Measurements from ENCODE around the gene OLFM1. TPM values are rescaled to one million over a fixed set of nuclear protein-coding genes. Genes with fewer than 3 reads are reported as not detected.

Gene OLFM1
- total and polyA plus RNA-seq, 7 donors, result 4.8 to 23.1 (median 11.2) TPM

DNA sequence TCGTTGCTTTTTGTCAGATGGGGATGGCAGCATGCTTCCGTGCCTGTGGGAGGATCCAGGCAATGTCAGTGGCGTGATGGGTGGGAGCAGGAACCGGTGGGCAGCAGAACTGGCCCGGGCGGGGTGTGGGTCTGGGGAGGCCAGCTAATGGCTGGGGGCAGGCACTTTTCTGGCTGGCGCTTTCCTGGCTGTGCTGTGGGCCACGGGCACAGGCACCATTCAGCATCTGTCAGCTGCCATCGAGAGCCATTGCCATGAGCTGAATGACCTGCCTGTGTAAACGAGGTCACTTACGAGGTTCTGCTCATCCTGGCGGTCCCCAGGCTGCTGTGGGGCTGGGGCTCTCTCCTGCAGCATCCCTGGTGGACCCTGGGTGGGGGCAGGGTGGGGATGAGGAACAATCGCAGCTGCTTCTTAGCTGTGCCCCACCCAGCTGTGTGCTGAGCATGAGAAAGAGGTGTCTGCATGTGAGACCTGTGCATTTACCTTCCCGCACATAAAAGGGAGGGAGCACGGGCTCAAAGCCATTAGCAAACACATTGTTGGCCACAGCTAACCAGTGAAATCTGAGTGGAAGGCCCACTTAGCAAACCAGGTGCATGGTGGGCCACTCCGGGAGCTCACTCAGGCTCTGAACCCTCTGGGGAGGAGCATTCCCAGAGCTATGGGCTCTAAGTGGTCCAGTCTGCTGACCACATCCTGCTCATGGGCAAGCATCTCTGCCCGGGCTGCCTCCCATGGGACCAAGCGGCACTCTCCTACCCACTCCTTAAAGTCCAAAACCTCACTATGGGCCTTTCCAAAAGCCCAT is 41.3 kb upstream of the OLFM1 start:
- ATAC-seq (no peak), DNase-seq (no peak)
- no peaks in the 10 kb centered on the region for H3K36me3 ChIP-seq (ENCODE audit: insufficient read depth in 1 of 2, low read depth in 1 of 2)
- H3K9me3 ChIP-seq, result no peaks in the 10 kb centered on the region
- H3K4me3 ChIP-seq, result no peak overlapping the region
- no peak overlapping the region for H3K27ac ChIP-seq
- intact Hi-C loops (cut with DNase I), result no loop called here
- TF ChIP-seq, protein P1, sequence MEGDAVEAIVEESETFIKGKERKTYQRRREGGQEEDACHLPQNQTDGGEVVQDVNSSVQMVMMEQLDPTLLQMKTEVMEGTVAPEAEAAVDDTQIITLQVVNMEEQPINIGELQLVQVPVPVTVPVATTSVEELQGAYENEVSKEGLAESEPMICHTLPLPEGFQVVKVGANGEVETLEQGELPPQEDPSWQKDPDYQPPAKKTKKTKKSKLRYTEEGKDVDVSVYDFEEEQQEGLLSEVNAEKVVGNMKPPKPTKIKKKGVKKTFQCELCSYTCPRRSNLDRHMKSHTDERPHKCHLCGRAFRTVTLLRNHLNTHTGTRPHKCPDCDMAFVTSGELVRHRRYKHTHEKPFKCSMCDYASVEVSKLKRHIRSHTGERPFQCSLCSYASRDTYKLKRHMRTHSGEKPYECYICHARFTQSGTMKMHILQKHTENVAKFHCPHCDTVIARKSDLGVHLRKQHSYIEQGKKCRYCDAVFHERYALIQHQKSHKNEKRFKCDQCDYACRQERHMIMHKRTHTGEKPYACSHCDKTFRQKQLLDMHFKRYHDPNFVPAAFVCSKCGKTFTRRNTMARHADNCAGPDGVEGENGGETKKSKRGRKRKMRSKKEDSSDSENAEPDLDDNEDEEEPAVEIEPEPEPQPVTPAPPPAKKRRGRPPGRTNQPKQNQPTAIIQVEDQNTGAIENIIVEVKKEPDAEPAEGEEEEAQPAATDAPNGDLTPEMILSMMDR (IDR thresholded peaks at IDR 0.05), result no peak
- H3K4me1 ChIP-seq, result no peaks in the 10 kb centered on the region
- WGBS, 3 donors, result 65 to 71% (median 70%) methylated on average over 16 to 18 of the region's 18 CpGs
- H3K27me3 ChIP-seq (ENCODE audit: insufficient read depth in 3 of 3, low read length in 2 of 3), result peaks cover 0 to 52% (median 4%) of the 10 kb centered on the region in 3 donors

- TF ChIP-seq, protein P1 (IDR thresholded peaks at IDR 0.05), result no peak
- DNase-seq (no peak), ATAC-seq (no peak)
- H3K27ac ChIP-seq, result no peak overlapping the region
- no peaks in the 10 kb centered on the region for H3K36me3 ChIP-seq (ENCODE audit: insufficient read depth in 1 of 2, low read depth in 1 of 2)
- WGBS, 3 donors, result 88 to 96% (median 91%) methylated on average over 12 of the region's 12 CpGs
- peaks cover 0 to 52% (median 6%) of the 10 kb centered on the region in 3 donors for H3K27me3 ChIP-seq (ENCODE audit: insufficient read depth in 3 of 3, low read length in 2 of 3)
- H3K9me3 ChIP-seq, result no peaks in the 10 kb centered on the region
- H3K4me1 ChIP-seq, result no peaks in the 10 kb centered on the region
- H3K4me3 ChIP-seq, result no peak overlapping the region
- intact Hi-C loops (cut with DNase I), result no loop called here
Observed at GRCh38 chr9:135046739-135047350, 40.6 kb upstream of the OLFM1 start.

- WGBS, 3 donors, result 83 to 85% (median 83%) methylated on average over 5 of the region's 5 CpGs
- ATAC-seq, result no peak
- intact Hi-C loops (cut with DNase I), result no loop called here
- Histone ChIP-seq H3K27me3 (ENCODE audit: insufficient read depth in 3 of 3, low read length in 2 of 3) (peaks cover 0 to 55% (median 8%) of the 10 kb centered on the region in 3 donors), H3K36me3 (ENCODE audit: insufficient read depth in 1 of 2, low read depth in 1 of 2) (no peaks in the 10 kb centered on the region), H3K4me3 (no peak overlapping the region), H3K27ac (no peak overlapping the region), H3K9me3 (no peaks in the 10 kb centered on the region), H3K4me1 (no peaks in the 10 kb centered on the region)
- TF ChIP-seq, protein P1 (IDR thresholded peaks at IDR 0.05), result no peak
- DNase-seq, result no peak
Observed at GRCh38 chr9:135047521-135047920, 39.9 kb upstream of the OLFM1 start.

GRCh38 chr9:135048046-135048757 is 39.3 kb upstream of the OLFM1 start:
- H3K27me3 ChIP-seq (ENCODE audit: insufficient read depth in 3 of 3, low read length in 2 of 3), result peaks cover 0 to 55% (median 8%) of the 10 kb centered on the region in 3 donors
- ATAC-seq (no peak), DNase-seq (no peak)
- H3K4me1 ChIP-seq, result no peaks in the 10 kb centered on the region
- H3K27ac ChIP-seq, result no peak overlapping the region
- 65 to 66% (median 65%) methylated on average over 11 of the region's 11 CpGs for WGBS, 3 donors
- H3K4me3 ChIP-seq, result no peak overlapping the region
- H3K9me3 ChIP-seq, result no peaks in the 10 kb centered on the region
- intact Hi-C loops (cut with DNase I), result no loop called here
- TF ChIP-seq, protein P1 (IDR thresholded peaks at IDR 0.05), result no peak
- no peaks in the 10 kb centered on the region for H3K36me3 ChIP-seq (ENCODE audit: insufficient read depth in 1 of 2, low read depth in 1 of 2)

Measured in psoas muscle (tissue), 8 donors.